K562 (cell line): ENCODE data around the gene ZNF319. TPM values are rescaled to one million over a fixed set of nuclear protein-coding genes. Genes with fewer than 3 reads are reported as not detected.

Source experiments
- ATAC-seq: fragments of 200-7000 bp; cut with Tn5 transposase; 3 replicates; pipeline ENCODE4 v1.9.1; 2020; ENCODE audit warnings: moderate library complexity
- BruUV-seq: library from RNA; stranded (reverse); fragments of 400-500 nt; replicated peaks from 2 replicates; lab custom pipeline; 2021; lab: Mats Ljungman, UMichigan
- CTCF ChIA-PET: fragments of 300-600 bp; formaldehyde crosslinking; extraction: SDS; loops from one replicate; lab custom pipeline; 2021; ENCODE audit warnings: low intra/inter-chr PET ratio; lab: Yijun Ruan, JAX
- POLR2A ChIA-PET: fragments of 300-600, 350-650 bp; sonication (Branson Sonifier 250); formaldehyde crosslinking; extraction: SDS; loops from one replicate; lab custom pipeline; 2021; ENCODE audit warnings: antibody characterized with exemption, inconsistent platforms; lab: Yijun Ruan, JAX
- DNase-seq, 4 experiments: peaks; one replicate each; pipeline versions ENCODE4 v3.0.0 to v3.0.0-alpha.2; 2011 to 2018; ENCODE audit warnings: low spot score in 3 of 4, mixed read lengths in 3 of 4; ENCODE audit errors: extremely low read depth in 1 of 4
- FAIRE-seq: peaks from 2 replicates; lab custom pipeline; 2011; peaks lifted over from hg19 to GRCh38; lab: Jason Lieb, UNC
- H2AFZ ChIP-seq: 2 replicates; pipeline ENCODE4 v1.6.0; 2011; ENCODE audit warnings: low read depth, low read length, control low read depth, inconsistent platforms
- H3K27ac ChIP-seq: fragments of 200-600 bp; 3 replicates; pipeline ENCODE4 v1.8.0; 2011; ENCODE audit warnings: low read depth, mild to moderate bottlenecking, control low read depth, inconsistent platforms, low read length, moderate library complexity, mixed read lengths; ENCODE audit errors: extremely low read depth
- H3K27me3 ChIP-seq, 2 experiments: fragments of 300-600 bp in 1 of 2; 2 replicates in 1 of 2; 3 replicates in 1 of 2; pipeline versions ENCODE4 v1.6.0 to v1.8.0; 2011; ENCODE audit warnings: inconsistent platforms in 2 of 2, low read length in 2 of 2, mild to moderate bottlenecking in 1 of 2, mixed read lengths in 1 of 2, moderate library complexity in 1 of 2; ENCODE audit not compliant: control insufficient read depth in 2 of 2, insufficient read depth in 2 of 2
- H3K36me3 ChIP-seq: fragments of 300-600 bp; 3 replicates; pipeline ENCODE4 v1.8.0; 2011; ENCODE audit warnings: mild to moderate bottlenecking, low read length, inconsistent platforms; ENCODE audit not compliant: control insufficient read depth, insufficient read depth
- H3K4me1 ChIP-seq, 2 experiments: fragments of 200-600 bp in 1 of 2; replicated peaks in 1 of 2; 2 replicates in 1 of 2; 3 replicates in 1 of 2; pipeline versions ENCODE4 v1.5.1 to v1.8.0; 2011; ENCODE audit warnings: inconsistent platforms in 2 of 2, low read length in 2 of 2, mild to moderate bottlenecking in 1 of 2, mixed read lengths in 1 of 2, moderate library complexity in 1 of 2; ENCODE audit not compliant: control insufficient read depth in 2 of 2, insufficient read depth in 2 of 2
- H3K4me2 ChIP-seq: 2 replicates; pipeline ENCODE4 v1.6.1; 2011; ENCODE audit warnings: low read length, control low read depth, inconsistent platforms, mixed read lengths; ENCODE audit not compliant: insufficient read depth
- H3K4me3 ChIP-seq: fragments of 200-600 bp; sonication (generic), shearing (Covaris generic); 2 replicates; pipeline ENCODE4 v1.5.1; 2016; ENCODE audit warnings: control low read depth, inconsistent platforms
- H3K79me2 ChIP-seq: fragments of 200-600 bp; 3 replicates; pipeline ENCODE4 v1.8.0; 2011; ENCODE audit warnings: low read length, inconsistent platforms; ENCODE audit not compliant: control insufficient read depth, insufficient read depth
- H3K9ac ChIP-seq, 2 experiments: 2 replicates each; pipeline versions ENCODE4 v1.6.0 to v1.6.1; 2011; ENCODE audit warnings: low read depth in 2 of 2, low read length in 2 of 2, control low read depth in 1 of 2, inconsistent platforms in 1 of 2, mild to moderate bottlenecking in 1 of 2, mixed read lengths in 1 of 2; ENCODE audit not compliant: insufficient read depth in 1 of 2
- H3K9me1 ChIP-seq: one replicate; pipeline ENCODE4 v1.6.0; 2011; ENCODE audit warnings: inconsistent platforms, mild to moderate bottlenecking, low read length, moderate library complexity; ENCODE audit not compliant: control insufficient read depth, insufficient read depth
- H3K9me3 ChIP-seq: replicated peaks from 2 replicates; pipeline ENCODE4 v1.5.1; 2011; ENCODE audit warnings: low read depth, low read length, inconsistent platforms; ENCODE audit not compliant: control insufficient read depth, insufficient read depth
- H4K20me1 ChIP-seq: replicated peaks from 2 replicates; pipeline ENCODE4 v1.6.1; 2011; ENCODE audit warnings: low read length, inconsistent platforms, mixed read lengths; ENCODE audit not compliant: control insufficient read depth, insufficient read depth
- CEBPZ ChIP-seq: fragments of 150-350 bp; IDR thresholded peaks from 2 replicates; pipeline ENCODE4 v1.6.1; 2014; ENCODE audit warnings: low read depth, mild to moderate bottlenecking, low read length, borderline replicate concordance
- DIDO1 ChIP-seq: fragments of 450-650 bp; IDR thresholded peaks from 2 replicates; pipeline ENCODE4 v1.6.1; 2016; ENCODE audit warnings: low read depth, missing biosample characterization, missing genetic modification characterization
- EGR1 ChIP-seq: fragments of 450-650 bp; conservative IDR thresholded peaks from 2 replicates; pipeline ENCODE4 v1.6.1; 2017; ENCODE audit warnings: mild to moderate bottlenecking
- MIER1 ChIP-seq: fragments of 450-650 bp; IDR thresholded peaks from 2 replicates; pipeline ENCODE4 v1.6.1; 2016; ENCODE audit warnings: antibody characterized with exemption, mild to moderate bottlenecking, low read depth
- PRMT5 ChIP-seq: sonication (generic); formaldehyde crosslinking; IDR thresholded peaks from 2 replicates; pipeline ENCODE4 v1.5.0; 2020; ENCODE audit warnings: missing genetic modification reagents
- RERE ChIP-seq: sonication (generic); formaldehyde crosslinking; IDR thresholded peaks from 2 replicates; pipeline ENCODE4 v1.8.0; 2023; ENCODE audit warnings: missing genetic modification reagents, mild to moderate bottlenecking, borderline replicate concordance
- TFAP4 ChIP-seq: sonication (generic); formaldehyde crosslinking; IDR thresholded peaks from 2 replicates; pipeline ENCODE4 v1.8.0; 2022; ENCODE audit warnings: missing genetic modification reagents, mild to moderate bottlenecking, moderate library complexity, borderline replicate concordance
- ZNF12 ChIP-seq: sonication (generic); formaldehyde crosslinking; IDR thresholded peaks from 2 replicates; pipeline ENCODE4 v1.4.0; 2020; ENCODE audit warnings: mild to moderate bottlenecking, missing genetic modification reagents
- ZNF146 ChIP-seq: IDR thresholded peaks from one replicate; pipeline ENCODE4 v1.6.1; 2018; ENCODE audit warnings: missing compliant biosample characterization; ENCODE audit not compliant: unreplicated experiment
- ZNF431 ChIP-seq: sonication (generic); formaldehyde crosslinking; IDR thresholded peaks from 2 replicates; pipeline ENCODE4 v1.8.0; 2022; ENCODE audit warnings: mild to moderate bottlenecking, missing genetic modification reagents
- WGBS: fragments of 100-300 bp; shearing (Covaris generic); methylation state at CpG from one replicate; pipeline ENCODE4 v1.1.6; 2016; ENCODE audit warnings: low coverage, mixed read lengths; ENCODE audit not compliant: insufficient coverage; ENCODE audit errors: missing lambda C conversion rate; 5-methylcytosine and 5-hydroxymethylcytosine counted together
- in situ Hi-C: fragments of 300-500 bp; cut with MboI; formaldehyde crosslinking; loops from 4 replicates; pipeline ENCODE4 v1.15.0; 2018; ENCODE audit warnings: inconsistent platforms, mixed read lengths
- intact Hi-C: fragments of 100-400 bp; cut with micrococcal nuclease; formaldehyde crosslinking; loops from 2 replicates; pipeline ENCODE4 v1.14.2; 2022
- polyA plus RNA-seq, 8 experiments: library from polyadenylated mRNA; depleted of rRNA in 4 of 8; stranded (reverse) in 5 of 8; unstranded in 3 of 8; fragments of >200 nt; fragmentation: Nextera tagmentation in 2 of 8; fragmentation: Illumina TruSeq in 1 of 8; extraction: Ambion mirVana in 2 of 8; extraction: Trizol in 1 of 8; gene quantifications; 2 replicates each; pipeline versions ENCODE4 v1.2.1 to v1.2.3, GENCODE V29; 2011 to 2014; ENCODE audit warnings: inconsistent platforms in 1 of 8, missing spikeins in 1 of 8
- total RNA-seq, 7 experiments: library from RNA; depleted of rRNA in 6 of 7; stranded (reverse); fragments of >200 nt in 6 of 7; fragmentation: Illumina TruSeq in 2 of 7; extraction: Trizol in 2 of 7; gene quantifications; 2 replicates each; pipeline versions ENCODE4 v1.2.1 to v1.2.3, GENCODE V29; 2011 to 2021; ENCODE audit warnings: low replicate concordance in 1 of 7

ZNF319 gene
- total and polyA plus RNA-seq, 9 of the 15 experiments (the other 6 are each of a cell fraction or from before 2014, with no cell fraction given) = 0.20 to 5.7 (median 1.4) TPM

- no peak for TF ChIP-seq ZNF431 (CRISPR knock-in tag)
- no peak for TF ChIP-seq RERE (CRISPR knock-in tag)
Observed at GRCh38 chr16:58019866-58020538, 19.5 kb upstream of the ZNF319 start (continued).

GRCh38 chr16:58018803-58019202 lies 18.3 kb upstream of the ZNF319 start:
- peaks cover 0 to 6% of the 10 kb centered on the region in 2 experiments; a peak in 1 of 5 replicates for H3K4me1 ChIP-seq
- no peaks in the 10 kb centered on the region for H4K20me1 ChIP-seq
- intact Hi-C loops (no loop called here), in situ Hi-C loops (loop anchor here (10.0 kb wide), 2 partner anchors 106 to 276 kb away; partner anchors contain the start of genes CFAP20 and PRSS54)
- POLR2A ChIA-PET = interaction anchor here (0.9 kb wide), 2 partner anchors 94 to 267 kb away, joined by 3 read pairs; no protein-coding TSS in a partner anchor
- H3K79me2 ChIP-seq = no peaks in the 10 kb centered on the region
- no peak overlapping the region for H3K4me2 ChIP-seq
- no peak for FAIRE-seq
- BruUV-seq = no TSS peak
- no peak overlapping the region for H3K9ac ChIP-seq
- no peak overlapping the region for H2AFZ ChIP-seq
- H3K9me3 ChIP-seq = no peaks in the 10 kb centered on the region
- peaks cover 19% of the 10 kb centered on the region; the same call in 1 of the 3 replicates for H3K36me3 ChIP-seq
- no peak overlapping the region for H3K27ac ChIP-seq
- no peaks in the 10 kb centered on the region for H3K27me3 ChIP-seq
- 69% methylated on average over 3 of the region's 7 CpGs for WGBS
- DNase-seq = no peak
- CTCF ChIA-PET = no interaction called here
- H3K4me3 ChIP-seq = no peak overlapping the region
- H3K9me1 ChIP-seq = peaks cover 2% of the 10 kb centered on the region
- ATAC-seq = no peak
- TF ChIP-seq ZNF146 (no peak), MIER1 (no peak), EGR1 (no peak), DIDO1 (tag) (no peak), ZNF12 (CRISPR knock-in tag) (no peak), PRMT5 (CRISPR knock-in tag) (no peak), TFAP4 (CRISPR knock-in tag) (peak; percentile 16; the same call in 1 of the 2 replicates), CEBPZ (no peak)
